WTC11 (cell line): ENCODE measurements around the gene IBA57. TPM values are rescaled to one million over a fixed set of nuclear protein-coding genes. Genes with fewer than 3 reads are reported as not detected.

Source experiments
- ATAC-seq: fragments of 200-7000 bp; cut with Tn5 transposase; 2 replicates; pipeline ENCODE4 v1.10.0; 2021; ENCODE audit warnings: mild to moderate bottlenecking, moderate library complexity
- CTCF ChIA-PET: fragments of 300-600 bp; sonication (Branson Sonifier 250); formaldehyde crosslinking; loops from one replicate; lab custom pipeline; 2021; ENCODE audit warnings: antibody characterized with exemption; lab: Charles Lee
- POLR2A ChIA-PET: fragments of 350-600 bp; sonication (Branson Sonifier 250); formaldehyde crosslinking; loops from one replicate; lab custom pipeline; 2021; ENCODE audit warnings: antibody characterized with exemption; lab: Charles Lee
- DNase-seq: peaks from one replicate; pipeline ENCODE4 v3.0.0; 2021; ENCODE audit warnings: low spot score
- H3K27ac Mint-ChIP-seq: 2 replicates; pipeline ENCODE4 v1.8.0; 2021; ENCODE audit warnings: mixed read lengths
- H3K27me3 Mint-ChIP-seq: 2 replicates; pipeline ENCODE4 v1.8.0; 2021; ENCODE audit warnings: low read depth, mild to moderate bottlenecking, moderate library complexity, mixed read lengths
- H3K36me3 Mint-ChIP-seq: 2 replicates; pipeline ENCODE4 v1.8.0; 2021; ENCODE audit warnings: mixed read lengths
- H3K4me1 Mint-ChIP-seq: 2 replicates; pipeline ENCODE4 v1.8.0; 2022; ENCODE audit warnings: mixed read lengths
- H3K4me3 Mint-ChIP-seq: 2 replicates; pipeline ENCODE4 v1.8.0; 2021; ENCODE audit warnings: mild to moderate bottlenecking, moderate library complexity, mixed read lengths
- H3K9me3 Mint-ChIP-seq: 2 replicates; pipeline ENCODE4 v1.8.0; 2021; ENCODE audit warnings: mixed read lengths
- FOXJ3 ChIP-seq: sonication (generic); formaldehyde crosslinking; IDR thresholded peaks from 2 replicates; pipeline ENCODE4 v1.9.0; 2021; ENCODE audit warnings: missing genetic modification reagents, mild to moderate bottlenecking, borderline replicate concordance
- IRF1 ChIP-seq: sonication (generic); formaldehyde crosslinking; IDR thresholded peaks from 2 replicates; pipeline ENCODE4 v1.8.0; 2023; ENCODE audit warnings: missing genetic modification reagents
- JUN ChIP-seq: sonication (generic); formaldehyde crosslinking; IDR thresholded peaks from 2 replicates; pipeline ENCODE4 v1.8.0; 2023; ENCODE audit warnings: mild to moderate bottlenecking, missing genetic modification reagents
- KAT7 ChIP-seq: sonication (generic); formaldehyde crosslinking; IDR thresholded peaks from 2 replicates; pipeline ENCODE4 v1.8.1; 2023; ENCODE audit warnings: missing genetic modification reagents, mild to moderate bottlenecking, borderline replicate concordance
- NR1H2 ChIP-seq: sonication (generic); formaldehyde crosslinking; IDR thresholded peaks from 2 replicates; pipeline ENCODE4 v1.9.0; 2021; ENCODE audit warnings: mild to moderate bottlenecking, moderate library complexity, missing genetic modification reagents
- NR3C1 ChIP-seq: sonication (generic); formaldehyde crosslinking; conservative IDR thresholded peaks from 2 replicates; pipeline ENCODE4 v1.8.1; 2023; ENCODE audit warnings: low read depth, mild to moderate bottlenecking, missing genetic modification reagents
- PRDM15 ChIP-seq: sonication (generic); formaldehyde crosslinking; IDR thresholded peaks from 2 replicates; pipeline ENCODE4 v1.8.0; 2022; ENCODE audit warnings: missing genetic modification reagents
- PRRX2 ChIP-seq: fragments of 250-450 bp; sonication (Bioruptor Pico); IDR thresholded peaks from 2 replicates; pipeline ENCODE4 v1.8.0; 2021; ENCODE audit warnings: mild to moderate bottlenecking
- RORB ChIP-seq: fragments of 250-450 bp; sonication (Bioruptor Pico); IDR thresholded peaks from 2 replicates; pipeline ENCODE4 v1.9.0; 2021; ENCODE audit warnings: mild to moderate bottlenecking
- SMAD4 ChIP-seq: sonication (generic); formaldehyde crosslinking; IDR thresholded peaks from 2 replicates; pipeline ENCODE4 v1.8.0; 2022; ENCODE audit warnings: mild to moderate bottlenecking, missing genetic modification reagents
- STAT6 ChIP-seq: sonication (generic); formaldehyde crosslinking; conservative IDR thresholded peaks from 2 replicates; pipeline ENCODE4 v1.8.1; 2023; ENCODE audit warnings: mild to moderate bottlenecking, low read depth, missing genetic modification reagents, moderate library complexity
- TP53 ChIP-seq: sonication (generic); formaldehyde crosslinking; IDR thresholded peaks from 2 replicates; pipeline ENCODE4 v1.8.1; 2023; ENCODE audit warnings: mild to moderate bottlenecking, missing genetic modification reagents
- USF2 ChIP-seq: sonication (generic); formaldehyde crosslinking; IDR thresholded peaks from 2 replicates; pipeline ENCODE4 v1.8.1; 2023; ENCODE audit warnings: mild to moderate bottlenecking, missing genetic modification reagents, moderate library complexity
- ZBTB21 ChIP-seq: sonication (generic); formaldehyde crosslinking; IDR thresholded peaks from 2 replicates; pipeline ENCODE4 v1.8.1; 2023; ENCODE audit warnings: mild to moderate bottlenecking, missing genetic modification reagents, borderline replicate concordance
- ZNF317 ChIP-seq: sonication (generic); formaldehyde crosslinking; IDR thresholded peaks from 2 replicates; pipeline ENCODE4 v1.8.1; 2023; ENCODE audit warnings: low read depth, mild to moderate bottlenecking, moderate library complexity, missing genetic modification reagents, borderline replicate concordance
- ZNF396 ChIP-seq: fragments of 250-450 bp; sonication (Bioruptor Pico); IDR thresholded peaks from 2 replicates; pipeline ENCODE4 v1.8.0; 2021; ENCODE audit warnings: mild to moderate bottlenecking, moderate library complexity, borderline replicate concordance
- ZNF416 ChIP-seq: fragments of 250-450 bp; sonication (Bioruptor Pico); IDR thresholded peaks from 2 replicates; pipeline ENCODE4 v1.9.0; 2021; ENCODE audit warnings: mild to moderate bottlenecking, inconsistent platforms
- total RNA-seq: library from RNA; stranded (reverse); gene quantifications from 3 replicates; pipeline ENCODE4 v1.2.3, GENCODE V29; 2021

The IBA57 gene
- total RNA-seq, 1 experiment from 2014 or later = 11.4 TPM

- no peak for DNase-seq
- Mint-ChIP-seq H3K4me1 (peaks cover 10% of the 10 kb centered on the region; the same call in 1 of the 2 replicates), H3K36me3 (no peaks in the 10 kb centered on the region), H3K27me3 (no peaks in the 10 kb centered on the region), H3K27ac (no peak overlapping the region), H3K9me3 (no peaks in the 10 kb centered on the region), H3K4me3 (no peak overlapping the region)
- ATAC-seq = no peak
- TF ChIP-seq ZNF396 (no peak), NR3C1 (CRISPR knock-in tag) (no peak), SMAD4 (no peak), KAT7 (CRISPR knock-in tag) (no peak), USF2 (CRISPR knock-in tag) (no peak), PRRX2 (no peak), RORB (no peak), PRDM15 (CRISPR knock-in tag) (no peak), JUN (CRISPR knock-in tag) (no peak), TP53 (CRISPR knock-in tag) (no peak), IRF1 (CRISPR knock-in tag) (no peak)
- ChIA-PET CTCF (interaction anchor here (1.1 to 1.2 kb wide), 2 partner anchors 14 to 20 kb away, joined by 3 read pairs; no protein-coding TSS in a partner anchor), POLR2A (no interaction called here)
These were observed 20.6 kb upstream of the IBA57 start for GRCh38 chr1:228144993-228145343.

GRCh38 chr1:228145463-228146416 lies 19.9 kb upstream of the IBA57 start:
- Mint-ChIP-seq H3K36me3 (no peaks in the 10 kb centered on the region), H3K4me3 (no peak overlapping the region), H3K4me1 (peaks cover 10% of the 10 kb centered on the region; the same call in 1 of the 2 replicates), H3K9me3 (no peaks in the 10 kb centered on the region), H3K27ac (no peak overlapping the region), H3K27me3 (no peaks in the 10 kb centered on the region)
- ATAC-seq (no peak), DNase-seq (no peak)
- ChIA-PET CTCF (no interaction called here), POLR2A (no interaction called here)
- no peak for TF ChIP-seq NR3C1 (CRISPR knock-in tag)
- no peak for TF ChIP-seq NR1H2 (CRISPR knock-in tag)
- TF ChIP-seq FOXJ3 (CRISPR knock-in tag) = no peak
- TF ChIP-seq STAT6 (CRISPR knock-in tag) = no peak
- TF ChIP-seq ZNF317 (CRISPR knock-in tag) = no peak
- TF ChIP-seq ZNF416 (CRISPR knock-in tag) = no peak
- TF ChIP-seq ZBTB21 (CRISPR knock-in tag) = no peak
- TF ChIP-seq SMAD4 = no peak
